Choroid plexus epithelial cell (primary cell): Measurements from ENCODE around the gene TMEM233.

Experiments used
- DNase-seq: peaks from one replicate; pipeline ENCODE4 v3.0.0-alpha.2; 2010; ENCODE audit warnings: low read depth
- H3K4me3 ChIP-seq: 2 replicates; pipeline ENCODE4 v1.5.1; 2011; ENCODE audit warnings: low read depth, mild to moderate bottlenecking, control low read depth, low read length, moderate library complexity
- TF ChIP-seq, protein P1 (sequence below): conservative IDR thresholded peaks from 2 replicates; pipeline ENCODE4 v1.5.1; 2011; ENCODE audit warnings: low read depth, mild to moderate bottlenecking, control low read depth, inconsistent platforms, low read length, moderate library complexity

The TMEM233 gene

GRCh38 chr12:119673634-119674033 lies 80.1 kb downstream of the TMEM233 start:
- H3K4me3 ChIP-seq, result no peak overlapping the region
- TF ChIP-seq, protein P1, sequence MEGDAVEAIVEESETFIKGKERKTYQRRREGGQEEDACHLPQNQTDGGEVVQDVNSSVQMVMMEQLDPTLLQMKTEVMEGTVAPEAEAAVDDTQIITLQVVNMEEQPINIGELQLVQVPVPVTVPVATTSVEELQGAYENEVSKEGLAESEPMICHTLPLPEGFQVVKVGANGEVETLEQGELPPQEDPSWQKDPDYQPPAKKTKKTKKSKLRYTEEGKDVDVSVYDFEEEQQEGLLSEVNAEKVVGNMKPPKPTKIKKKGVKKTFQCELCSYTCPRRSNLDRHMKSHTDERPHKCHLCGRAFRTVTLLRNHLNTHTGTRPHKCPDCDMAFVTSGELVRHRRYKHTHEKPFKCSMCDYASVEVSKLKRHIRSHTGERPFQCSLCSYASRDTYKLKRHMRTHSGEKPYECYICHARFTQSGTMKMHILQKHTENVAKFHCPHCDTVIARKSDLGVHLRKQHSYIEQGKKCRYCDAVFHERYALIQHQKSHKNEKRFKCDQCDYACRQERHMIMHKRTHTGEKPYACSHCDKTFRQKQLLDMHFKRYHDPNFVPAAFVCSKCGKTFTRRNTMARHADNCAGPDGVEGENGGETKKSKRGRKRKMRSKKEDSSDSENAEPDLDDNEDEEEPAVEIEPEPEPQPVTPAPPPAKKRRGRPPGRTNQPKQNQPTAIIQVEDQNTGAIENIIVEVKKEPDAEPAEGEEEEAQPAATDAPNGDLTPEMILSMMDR, result no peak

GRCh38 chr12:119674560-119674959 lies 81.0 kb downstream of the TMEM233 start:
- no peak for DNase-seq
- TF ChIP-seq, protein P1, result no peak
- H3K4me3 ChIP-seq, result no peak overlapping the region

More at GRCh38 chr12:119673634-119674033, 80.1 kb downstream of the TMEM233 start:
- no peak for DNase-seq

- H3K4me3 ChIP-seq, result no peak overlapping the region
- TF ChIP-seq, protein P1, result no peak
- DNase-seq, result no peak
Measured at GRCh38 chr12:119676022-119676421, 82.4 kb downstream of the TMEM233 start.

DNA sequence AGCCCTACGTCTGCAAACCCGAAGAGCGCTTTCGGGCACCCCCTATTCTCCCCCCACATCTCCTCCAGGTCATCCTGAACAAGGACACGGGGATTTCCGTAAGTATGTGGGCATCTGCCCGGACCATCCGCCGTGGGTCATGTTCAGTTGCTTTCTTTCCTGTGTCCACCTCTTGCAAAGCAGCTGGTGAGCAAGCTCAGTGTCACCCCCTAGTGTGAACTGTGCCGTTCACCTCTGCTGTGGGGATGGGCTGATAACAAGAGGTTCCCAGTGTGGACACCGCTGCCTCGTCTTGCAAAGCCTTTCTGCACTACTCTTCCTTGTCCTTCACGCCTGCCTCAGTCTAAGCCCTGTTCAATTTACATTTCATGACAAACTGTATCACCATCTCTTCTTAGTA lies 83.0 kb downstream of the TMEM233 start:
- no peak overlapping the region for H3K4me3 ChIP-seq
- TF ChIP-seq, protein P1, result no peak
- no peak for DNase-seq

- TF ChIP-seq, protein P1, result no peak
- H3K4me3 ChIP-seq, result no peak overlapping the region
- DNase-seq, result no peak
Measured at GRCh38 chr12:119678459-119678858, 84.9 kb downstream of the TMEM233 start.

DNA sequence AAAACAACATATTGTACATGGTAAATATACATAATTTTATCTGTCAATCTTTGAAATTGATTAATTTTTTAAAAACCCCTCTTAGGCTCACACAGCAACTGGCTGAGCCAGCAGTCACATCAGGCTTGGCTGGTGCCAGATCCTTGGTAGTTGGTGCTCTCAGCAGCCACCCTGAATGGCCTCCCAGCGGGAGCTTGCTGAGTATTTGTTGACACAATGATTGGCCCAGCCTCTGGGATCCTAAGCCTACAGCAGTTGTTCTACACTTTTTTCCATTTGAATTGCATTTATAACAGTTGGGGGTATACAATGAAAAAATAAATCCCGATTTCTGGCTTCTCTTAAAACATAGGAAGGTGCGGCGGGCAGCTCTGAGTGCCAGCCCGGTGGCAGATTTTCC lies 85.5 kb downstream of the TMEM233 start:
- no peak overlapping the region for H3K4me3 ChIP-seq
- TF ChIP-seq, protein P1, result no peak
- DNase-seq, result peak; percentile 44

- no peak for DNase-seq
- no peak overlapping the region for H3K4me3 ChIP-seq
- TF ChIP-seq, protein P1, result no peak
Measured at GRCh38 chr12:119679490-119679889, 85.9 kb downstream of the TMEM233 start.
